Activated CD4-positive, alpha-beta T cell treated with anti-CD3 and anti-CD28 coated beads, Interleukin-2, amount 10 ng/mL, durations not matched to agents 24 days and 14 days (primary cell): ENCODE measurements around the gene CHCHD6. TPM values are rescaled to one million over a fixed set of nuclear protein-coding genes. Genes with fewer than 3 reads are reported as not detected.
A peak's percentile ranks its signal among the peaks of the same experiment; 100 is the strongest.

Experiments
- DNase-seq: peaks from one replicate; pipeline ENCODE4 v3.0.0; 2022
- H3K27ac Mint-ChIP-seq: one replicate; pipeline ENCODE4 v1.8.0; 2022; ENCODE audit warnings: mild to moderate bottlenecking, mixed read lengths
- H3K27me3 Mint-ChIP-seq: one replicate; pipeline ENCODE4 v1.8.0; 2022; ENCODE audit warnings: mixed read lengths
- H3K36me3 Mint-ChIP-seq: one replicate; pipeline ENCODE4 v1.8.0; 2022; ENCODE audit warnings: low read depth, mild to moderate bottlenecking, mixed read lengths
- H3K4me1 Mint-ChIP-seq: one replicate; pipeline ENCODE4 v1.8.0; 2021; ENCODE audit warnings: mixed read lengths
- H3K4me3 Mint-ChIP-seq: one replicate; pipeline ENCODE4 v1.8.0; 2022; ENCODE audit warnings: mild to moderate bottlenecking, moderate library complexity, mixed read lengths
- H3K9me3 Mint-ChIP-seq: one replicate; pipeline ENCODE4 v1.8.0; 2021; ENCODE audit warnings: mixed read lengths
- intact Hi-C: fragments of 100-400 bp; cut with micrococcal nuclease; formaldehyde crosslinking; loops from one replicate; pipeline ENCODE4 v1.15.1; 2023
- total RNA-seq: library from RNA; stranded (reverse); gene quantifications from 2 replicates; pipeline ENCODE4 v1.2.3, GENCODE V29; 2022

CHCHD6 gene
- total RNA-seq, 1 donor from 2014 or later, result 18.5 TPM

- H3K4me3 Mint-ChIP-seq, result no peak overlapping the region
Observed at GRCh38 chr3:126917232-126917804, 213.3 kb downstream of the CHCHD6 start.

GRCh38 chr3:126918355-126918821 lies 214.3 kb downstream of the CHCHD6 start:
- Mint-ChIP-seq H3K4me1 (peaks cover 16% of the 10 kb centered on the region), H3K27ac (no peak overlapping the region), H3K4me3 (no peak overlapping the region), H3K9me3 (no peaks in the 10 kb centered on the region), H3K36me3 (no peaks in the 10 kb centered on the region), H3K27me3 (no peaks in the 10 kb centered on the region)
- DNase-seq, result no peak
- intact Hi-C loops, result no loop called here

More at GRCh38 chr3:126917232-126917804, 213.3 kb downstream of the CHCHD6 start:
- Mint-ChIP-seq H3K4me1 (peaks cover 18% of the 10 kb centered on the region), H3K36me3 (no peaks in the 10 kb centered on the region), H3K9me3 (no peaks in the 10 kb centered on the region), H3K27ac (no peak overlapping the region), H3K27me3 (no peaks in the 10 kb centered on the region)
- DNase-seq, result no peak
- intact Hi-C loops, result no loop called here

GRCh38 chr3:126921085-126921824 lies 217.2 kb downstream of the CHCHD6 start:
- Mint-ChIP-seq H3K9me3 (no peaks in the 10 kb centered on the region), H3K27me3 (no peaks in the 10 kb centered on the region), H3K4me1 (peaks cover 16% of the 10 kb centered on the region), H3K27ac (no peak overlapping the region), H3K4me3 (no peak overlapping the region), H3K36me3 (no peaks in the 10 kb centered on the region)
- no peak for DNase-seq
- intact Hi-C loops, result no loop called here

- intact Hi-C loops, result no loop called here
- peaks cover 12% of the 10 kb centered on the region for H3K4me1 Mint-ChIP-seq
- H3K4me3 Mint-ChIP-seq, result no peak overlapping the region
- no peak for DNase-seq
- H3K36me3 Mint-ChIP-seq, result no peaks in the 10 kb centered on the region
- no peaks in the 10 kb centered on the region for H3K9me3 Mint-ChIP-seq
- no peak overlapping the region for H3K27ac Mint-ChIP-seq
- H3K27me3 Mint-ChIP-seq, result no peaks in the 10 kb centered on the region
Observed at GRCh38 chr3:126922466-126922865, 218.4 kb downstream of the CHCHD6 start.

- Mint-ChIP-seq H3K4me3 (no peak overlapping the region), H3K27ac (no peak overlapping the region), H3K27me3 (no peaks in the 10 kb centered on the region), H3K36me3 (no peaks in the 10 kb centered on the region), H3K9me3 (no peaks in the 10 kb centered on the region), H3K4me1 (peaks cover 12% of the 10 kb centered on the region)
- DNase-seq, result peak; percentile 67
- intact Hi-C loops, result no loop called here
Observed at GRCh38 chr3:126923423-126923822, 219.4 kb downstream of the CHCHD6 start.

- Mint-ChIP-seq H3K36me3 (no peaks in the 10 kb centered on the region), H3K27me3 (no peaks in the 10 kb centered on the region), H3K4me3 (no peak overlapping the region), H3K9me3 (no peaks in the 10 kb centered on the region), H3K4me1 (peaks cover 12% of the 10 kb centered on the region), H3K27ac (no peak overlapping the region)
- DNase-seq, result no peak
- intact Hi-C loops, result no loop called here
Observed at GRCh38 chr3:126923895-126924294, 219.9 kb downstream of the CHCHD6 start.

GRCh38 chr3:126924458-126924857 lies 220.4 kb downstream of the CHCHD6 start:
- Mint-ChIP-seq H3K27me3 (no peaks in the 10 kb centered on the region), H3K36me3 (no peaks in the 10 kb centered on the region), H3K27ac (no peak overlapping the region), H3K9me3 (no peaks in the 10 kb centered on the region), H3K4me1 (peaks cover 12% of the 10 kb centered on the region), H3K4me3 (no peak overlapping the region)
- intact Hi-C loops, result no loop called here
- DNase-seq, result no peak

- Mint-ChIP-seq H3K36me3 (no peaks in the 10 kb centered on the region), H3K27me3 (no peaks in the 10 kb centered on the region), H3K9me3 (no peaks in the 10 kb centered on the region), H3K4me3 (no peak overlapping the region), H3K27ac (no peak overlapping the region), H3K4me1 (peaks cover 12% of the 10 kb centered on the region)
- intact Hi-C loops, result no loop called here
- DNase-seq, result no peak
Observed at GRCh38 chr3:126925411-126926171, 221.6 kb downstream of the CHCHD6 start.

- Mint-ChIP-seq H3K4me1 (peaks cover 12% of the 10 kb centered on the region), H3K9me3 (no peaks in the 10 kb centered on the region), H3K36me3 (no peaks in the 10 kb centered on the region), H3K27ac (no peak overlapping the region), H3K27me3 (no peaks in the 10 kb centered on the region), H3K4me3 (no peak overlapping the region)
- intact Hi-C loops, result no loop called here
- no peak for DNase-seq
Observed at GRCh38 chr3:126926684-126927400, 222.8 kb downstream of the CHCHD6 start.

- Mint-ChIP-seq H3K4me1 (peaks cover 12% of the 10 kb centered on the region), H3K27ac (no peak overlapping the region), H3K9me3 (no peaks in the 10 kb centered on the region), H3K36me3 (no peaks in the 10 kb centered on the region), H3K27me3 (no peaks in the 10 kb centered on the region), H3K4me3 (no peak overlapping the region)
- intact Hi-C loops, result no loop called here
- DNase-seq, result no peak
Observed at GRCh38 chr3:126927401-126927750, 223.3 kb downstream of the CHCHD6 start.

- no peak for DNase-seq
- no peak overlapping the region for H3K27ac Mint-ChIP-seq
- no peak overlapping the region for H3K4me3 Mint-ChIP-seq
- H3K4me1 Mint-ChIP-seq, result peaks cover 12% of the 10 kb centered on the region
- H3K27me3 Mint-ChIP-seq, result no peaks in the 10 kb centered on the region
- no peaks in the 10 kb centered on the region for H3K36me3 Mint-ChIP-seq
- intact Hi-C loops, result no loop called here
- H3K9me3 Mint-ChIP-seq, result no peaks in the 10 kb centered on the region
Observed at GRCh38 chr3:126927846-126928245, 223.8 kb downstream of the CHCHD6 start.

- DNase-seq, result no peak
- Mint-ChIP-seq H3K27ac (no peak overlapping the region), H3K9me3 (no peaks in the 10 kb centered on the region), H3K4me3 (no peak overlapping the region), H3K4me1 (peaks cover 5% of the 10 kb centered on the region), H3K27me3 (no peaks in the 10 kb centered on the region), H3K36me3 (no peaks in the 10 kb centered on the region)
- intact Hi-C loops, result no loop called here
Observed at GRCh38 chr3:126928921-126929474, 225.0 kb downstream of the CHCHD6 start.

- H3K4me3 Mint-ChIP-seq, result no peak overlapping the region
- H3K9me3 Mint-ChIP-seq, result no peaks in the 10 kb centered on the region
- H3K36me3 Mint-ChIP-seq, result no peaks in the 10 kb centered on the region
- intact Hi-C loops, result no loop called here
- DNase-seq, result no peak
- H3K27me3 Mint-ChIP-seq, result no peaks in the 10 kb centered on the region
- H3K27ac Mint-ChIP-seq, result no peak overlapping the region
- H3K4me1 Mint-ChIP-seq, result no peaks in the 10 kb centered on the region
Observed at GRCh38 chr3:126930936-126931600, 227.0 kb downstream of the CHCHD6 start.
